ENCODE data around the gene CSTB. TPM values are rescaled to one million over a fixed set of nuclear protein-coding genes. Genes with fewer than 3 reads are reported as not detected.

CSTB gene
- total RNA-seq, 1 experiment from 2014 or later: 136 TPM

DNA sequence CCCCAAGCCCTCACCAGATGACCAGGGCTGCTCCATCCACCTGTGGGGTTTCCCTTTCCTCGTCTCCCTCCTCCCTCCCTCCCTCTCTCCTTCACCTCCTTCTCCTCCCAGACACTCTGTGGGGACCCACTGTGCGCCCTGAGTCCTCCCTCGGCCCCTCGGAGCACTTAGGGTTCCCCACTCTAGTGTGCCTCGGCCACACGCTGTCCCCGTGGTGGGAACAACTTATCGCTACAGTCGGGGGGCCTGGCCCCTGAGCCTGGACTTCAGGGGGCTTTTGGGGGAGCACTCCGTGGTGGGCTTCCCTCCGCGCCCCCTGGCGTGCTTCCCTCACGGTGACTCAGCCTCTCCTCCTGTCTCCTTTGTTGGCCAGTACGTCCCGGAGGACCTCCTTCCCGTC lies 27.5 kb downstream of the CSTB start:
- H4K20me1 ChIP-seq (ENCODE audit: insufficient read depth): no peaks in the 10 kb centered on the region; the same call in 1 of the 2 replicates
- no peak overlapping the region for H3K27ac ChIP-seq
- ChIA-PET CTCF (no interaction called here), POLR2A (ENCODE audit: unreplicated experiment) (no interaction called here)
- H3K27me3 ChIP-seq (ENCODE audit: insufficient read depth, low read depth): no peaks in the 10 kb centered on the region
- H3K4me2 ChIP-seq: no peak overlapping the region
- no peak for DNase-seq
- no peak for TF ChIP-seq EZH2 (IDR thresholded peaks at IDR 0.05; ENCODE audit: low read depth)
- TF ChIP-seq, protein P1, sequence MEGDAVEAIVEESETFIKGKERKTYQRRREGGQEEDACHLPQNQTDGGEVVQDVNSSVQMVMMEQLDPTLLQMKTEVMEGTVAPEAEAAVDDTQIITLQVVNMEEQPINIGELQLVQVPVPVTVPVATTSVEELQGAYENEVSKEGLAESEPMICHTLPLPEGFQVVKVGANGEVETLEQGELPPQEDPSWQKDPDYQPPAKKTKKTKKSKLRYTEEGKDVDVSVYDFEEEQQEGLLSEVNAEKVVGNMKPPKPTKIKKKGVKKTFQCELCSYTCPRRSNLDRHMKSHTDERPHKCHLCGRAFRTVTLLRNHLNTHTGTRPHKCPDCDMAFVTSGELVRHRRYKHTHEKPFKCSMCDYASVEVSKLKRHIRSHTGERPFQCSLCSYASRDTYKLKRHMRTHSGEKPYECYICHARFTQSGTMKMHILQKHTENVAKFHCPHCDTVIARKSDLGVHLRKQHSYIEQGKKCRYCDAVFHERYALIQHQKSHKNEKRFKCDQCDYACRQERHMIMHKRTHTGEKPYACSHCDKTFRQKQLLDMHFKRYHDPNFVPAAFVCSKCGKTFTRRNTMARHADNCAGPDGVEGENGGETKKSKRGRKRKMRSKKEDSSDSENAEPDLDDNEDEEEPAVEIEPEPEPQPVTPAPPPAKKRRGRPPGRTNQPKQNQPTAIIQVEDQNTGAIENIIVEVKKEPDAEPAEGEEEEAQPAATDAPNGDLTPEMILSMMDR (conservative IDR thresholded peaks at IDR 0.05): no peak
- H3K9me3 ChIP-seq (ENCODE audit: insufficient read depth, low read depth): no peaks in the 10 kb centered on the region
- intact Hi-C loops (cut with micrococcal nuclease; ENCODE audit: unreplicated experiment): no loop called here
- H2AFZ ChIP-seq: no peak overlapping the region
- no peaks in the 10 kb centered on the region; the same call in 1 of the 2 replicates for H3F3A ChIP-seq (ENCODE audit: insufficient read depth, low read depth)
- no peak overlapping the region for H3K4me3 ChIP-seq
- H3K4me1 ChIP-seq (replicated peaks; ENCODE audit: insufficient read depth): no peaks in the 10 kb centered on the region
- BruUV-seq (replicated peaks): no TSS peak
- H3K79me2 ChIP-seq (ENCODE audit: low read depth): no peaks in the 10 kb centered on the region
- no peaks in the 10 kb centered on the region for H3K9me2 ChIP-seq (ENCODE audit: insufficient read depth)
- no peaks in the 10 kb centered on the region for H3K36me3 ChIP-seq (ENCODE audit: low read depth)

DNA sequence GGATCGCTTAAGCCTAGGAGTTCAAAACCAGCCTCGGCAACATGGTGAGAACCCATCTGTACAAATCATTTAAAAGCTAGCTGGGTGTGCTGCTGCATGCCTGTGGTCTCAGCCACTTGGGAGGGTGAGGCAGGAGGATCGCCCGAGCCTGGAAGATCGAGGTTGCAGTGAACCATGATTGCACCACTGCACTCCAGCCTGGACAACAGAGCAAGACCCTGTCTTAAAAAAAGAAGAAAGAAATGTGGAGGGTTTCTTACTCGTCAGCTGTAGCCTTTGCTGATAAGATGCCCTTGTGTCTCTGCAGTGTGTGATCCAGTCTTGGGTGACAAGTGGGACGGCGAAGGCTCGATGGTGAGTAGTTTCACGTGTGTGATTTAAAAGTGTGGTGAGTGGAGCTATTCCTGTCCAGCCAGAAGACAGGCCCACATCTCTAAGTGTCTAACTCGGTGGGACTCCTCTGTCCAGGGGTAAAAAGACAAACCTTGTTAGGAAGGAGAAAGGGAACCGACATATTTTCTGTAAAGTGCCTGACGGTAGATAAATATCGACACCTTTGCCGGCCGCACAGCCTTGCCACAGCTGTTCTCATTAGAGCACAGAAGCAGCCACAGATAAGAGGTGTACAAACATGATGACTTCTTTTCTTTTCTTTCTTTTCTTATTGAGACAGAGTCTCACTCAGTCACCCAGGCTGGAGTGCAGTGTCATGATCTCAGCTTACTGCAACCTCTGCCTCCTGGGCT lies 30.2 kb downstream of the CSTB start:
- Histone ChIP-seq H3K4me1 (replicated peaks; ENCODE audit: insufficient read depth) (no peaks in the 10 kb centered on the region), H3K27me3 (ENCODE audit: insufficient read depth, low read depth) (no peaks in the 10 kb centered on the region), H3F3A (ENCODE audit: insufficient read depth, low read depth) (no peaks in the 10 kb centered on the region; the same call in 1 of the 2 replicates), H3K4me2 (no peak overlapping the region), H3K9me3 (ENCODE audit: insufficient read depth, low read depth) (no peaks in the 10 kb centered on the region), H4K20me1 (ENCODE audit: insufficient read depth) (no peaks in the 10 kb centered on the region; the same call in 1 of the 2 replicates), H3K4me3 (no peak overlapping the region), H2AFZ (no peak overlapping the region), H3K79me2 (ENCODE audit: low read depth) (0 out of 2 replicates have a peak, but pooled peaks cover 4% of the 10 kb centered on the region), H3K27ac (no peak overlapping the region), H3K9me2 (ENCODE audit: insufficient read depth) (no peaks in the 10 kb centered on the region), H3K36me3 (ENCODE audit: low read depth) (no peaks in the 10 kb centered on the region)
- ChIA-PET POLR2A (ENCODE audit: unreplicated experiment) (no interaction called here), CTCF (no interaction called here)
- DNase-seq: no peak
- BruUV-seq (replicated peaks): no TSS peak
- no peak for TF ChIP-seq EZH2 (IDR thresholded peaks at IDR 0.05; ENCODE audit: low read depth)
- TF ChIP-seq, protein P1 (conservative IDR thresholded peaks at IDR 0.05): no peak
- intact Hi-C loops (cut with micrococcal nuclease; ENCODE audit: unreplicated experiment): no loop called here

DNA sequence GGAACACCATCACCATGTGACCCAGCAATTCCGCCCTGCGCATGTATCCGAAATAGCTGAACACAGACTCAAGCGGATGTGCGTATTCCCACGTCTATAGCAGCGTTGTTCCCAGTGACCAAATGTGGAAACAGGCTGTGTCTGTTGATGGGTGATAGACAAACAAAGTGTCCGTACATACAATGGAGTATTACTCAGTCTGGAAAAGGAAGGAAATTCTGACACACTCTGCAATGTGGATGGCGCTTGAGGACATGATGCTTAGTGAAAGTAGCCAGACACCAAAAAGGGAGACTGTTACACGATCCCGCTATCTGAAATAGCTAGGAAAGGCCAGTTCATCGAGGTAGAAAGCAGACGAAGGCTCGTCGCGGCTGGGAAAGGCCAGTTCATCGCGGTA lies 31.4 kb downstream of the CSTB start:
- ChIA-PET POLR2A (ENCODE audit: unreplicated experiment) (no interaction called here), CTCF (no interaction called here)
- Histone ChIP-seq H3K9me3 (ENCODE audit: insufficient read depth, low read depth) (no peaks in the 10 kb centered on the region), H3K4me2 (no peak overlapping the region), H4K20me1 (ENCODE audit: insufficient read depth) (peaks cover 4% of the 10 kb centered on the region; the same call in 1 of the 2 replicates), H3K79me2 (ENCODE audit: low read depth) (0 out of 2 replicates have a peak, but pooled peaks cover 4% of the 10 kb centered on the region), H3K4me3 (no peak overlapping the region), H3K9me2 (ENCODE audit: insufficient read depth) (no peaks in the 10 kb centered on the region), H3K4me1 (replicated peaks; ENCODE audit: insufficient read depth) (no peaks in the 10 kb centered on the region), H3K27me3 (ENCODE audit: insufficient read depth, low read depth) (no peaks in the 10 kb centered on the region), H2AFZ (no peak overlapping the region), H3K27ac (no peak overlapping the region), H3F3A (ENCODE audit: insufficient read depth, low read depth) (peaks cover 5% of the 10 kb centered on the region; the same call in 1 of the 2 replicates), H3K36me3 (ENCODE audit: low read depth) (no peaks in the 10 kb centered on the region)
- DNase-seq: no peak
- no TSS peak for BruUV-seq (replicated peaks)
- intact Hi-C loops (cut with micrococcal nuclease; ENCODE audit: unreplicated experiment): no loop called here
- TF ChIP-seq, protein P1 (conservative IDR thresholded peaks at IDR 0.05): no peak
- no peak for TF ChIP-seq EZH2 (IDR thresholded peaks at IDR 0.05; ENCODE audit: low read depth)
